Endothelial cell of umbilical vein (primary cell): ENCODE measurements around the gene ARL8A. TPM values are rescaled to one million over a fixed set of nuclear protein-coding genes. Genes with fewer than 3 reads are reported as not detected.

Source experiments
- BruUV-seq: library from RNA; stranded (reverse); fragments of 400-500 nt; replicated peaks from 2 replicates; lab custom pipeline; 2021; lab: Mats Ljungman, UMichigan
- CTCF ChIA-PET: fragments of 300-600, 350-600 bp; sonication (Branson Sonifier 250); formaldehyde crosslinking; loops from one replicate; lab custom pipeline; 2021; ENCODE audit warnings: antibody characterized with exemption, inconsistent platforms; lab: Charles Lee
- POLR2A ChIA-PET: fragments of 300-600, 350-600 bp; sonication (Branson Sonifier 250); formaldehyde crosslinking; loops from one replicate; lab custom pipeline; 2021; ENCODE audit warnings: antibody characterized with exemption, inconsistent platforms; lab: Charles Lee
- DNase-seq: peaks from one replicate; pipeline ENCODE4 v3.0.0-alpha.2; 2011; ENCODE audit warnings: low read depth, low spot score
- FAIRE-seq: peaks from 2 replicates; lab custom pipeline; 2011; peaks lifted over from hg19 to GRCh38; lab: Jason Lieb, UNC
- H2AFZ ChIP-seq: 2 replicates; pipeline ENCODE4 v1.6.0; 2012; ENCODE audit warnings: low read depth, low read length, control low read depth, inconsistent platforms
- H3K27ac ChIP-seq: 2 replicates; pipeline ENCODE4 v1.5.1; 2011; ENCODE audit warnings: low read depth, mild to moderate bottlenecking, control low read depth, low read length, moderate library complexity; ENCODE audit not compliant: insufficient read depth
- H3K27me3 ChIP-seq, 2 experiments: 2 replicates each; pipeline versions ENCODE4 v1.6.0 to v1.6.1; 2011; ENCODE audit warnings: low read length in 2 of 2, mixed read lengths in 1 of 2; ENCODE audit not compliant: control insufficient read depth in 2 of 2, insufficient read depth in 2 of 2
- H3K36me3 ChIP-seq, 2 experiments: 2 replicates in 1 of 2; 3 replicates in 1 of 2; pipeline ENCODE4 v1.5.1; 2011; ENCODE audit warnings: low read length in 2 of 2, mild to moderate bottlenecking in 1 of 2, moderate library complexity in 1 of 2; ENCODE audit not compliant: control insufficient read depth in 2 of 2, insufficient read depth in 2 of 2; ENCODE audit errors: extremely low read depth in 1 of 2
- H3K4me1 ChIP-seq: 3 replicates; pipeline ENCODE4 v1.5.1; 2011; ENCODE audit warnings: mild to moderate bottlenecking, low read length; ENCODE audit not compliant: control insufficient read depth, insufficient read depth; ENCODE audit errors: extremely low read depth
- H3K4me2 ChIP-seq: 2 replicates; pipeline ENCODE4 v1.6.1; 2011; ENCODE audit warnings: low read length, control low read depth, mixed read lengths; ENCODE audit not compliant: insufficient read depth
- H3K4me3 ChIP-seq, 3 experiments: fragments of 200-600 bp in 1 of 3; sonication (generic), shearing (Covaris generic) in 1 of 3; replicated peaks in 1 of 3; 2 replicates each; pipeline ENCODE4 v1.5.1; 2011 to 2016; ENCODE audit warnings: control low read depth in 3 of 3, low read length in 3 of 3, mild to moderate bottlenecking in 2 of 3, inconsistent platforms in 1 of 3, low read depth in 1 of 3, moderate library complexity in 1 of 3; ENCODE audit not compliant: insufficient read depth in 1 of 3
- H3K79me2 ChIP-seq: 2 replicates; pipeline ENCODE4 v1.6.0; 2012; ENCODE audit warnings: low read length, inconsistent platforms; ENCODE audit not compliant: control insufficient read depth, insufficient read depth
- H3K9ac ChIP-seq: replicated peaks from 2 replicates; pipeline ENCODE3; 2011; ENCODE audit warnings: low read length, control low read depth; ENCODE audit not compliant: insufficient read depth; ENCODE audit errors: extremely low read depth
- H3K9me1 ChIP-seq: replicated peaks from 3 replicates; pipeline ENCODE4 v1.6.0; 2011; ENCODE audit warnings: mild to moderate bottlenecking, low read length; ENCODE audit not compliant: control insufficient read depth, insufficient read depth; ENCODE audit errors: extremely low read depth
- H3K9me3 ChIP-seq: replicated peaks from 2 replicates; pipeline ENCODE4 v1.5.1; 2012; ENCODE audit warnings: low read length, inconsistent platforms; ENCODE audit not compliant: control insufficient read depth, insufficient read depth
- H4K20me1 ChIP-seq: replicated peaks from 2 replicates; pipeline ENCODE3; 2011; ENCODE audit warnings: mild to moderate bottlenecking, low read length; ENCODE audit not compliant: control insufficient read depth, insufficient read depth; ENCODE audit errors: extremely low read depth
- CTCF ChIP-seq, 2 donors: IDR thresholded peaks; 1 replicate in 1 of 2; 2 replicates in 1 of 2; pipeline ENCODE4 v1.5.1; 2011; ENCODE audit warnings: low read length in 2 of 2, mild to moderate bottlenecking in 2 of 2, moderate library complexity in 2 of 2, control low read depth in 1 of 2, inconsistent platforms in 1 of 2, low read depth in 1 of 2; ENCODE audit not compliant: insufficient read depth in 1 of 2; ENCODE audit errors: extremely low read depth in 1 of 2
- EZH2 ChIP-seq: IDR thresholded peaks from 2 replicates; pipeline ENCODE4 v1.6.1; 2012; ENCODE audit warnings: borderline replicate concordance, low read depth, mild to moderate bottlenecking, moderate library complexity, low read length, inconsistent platforms; ENCODE audit not compliant: severe bottlenecking
- FOS ChIP-seq: IDR thresholded peaks from 2 replicates; pipeline ENCODE4 v1.6.1; 2011; ENCODE audit warnings: mild to moderate bottlenecking, low read length, moderate library complexity, borderline replicate concordance; ENCODE audit not compliant: insufficient read depth
- GATA2 ChIP-seq: IDR thresholded peaks from 2 replicates; pipeline ENCODE4 v1.7.0; 2011; ENCODE audit warnings: low read depth, mild to moderate bottlenecking, moderate library complexity, mixed read lengths, low read length; ENCODE audit not compliant: insufficient read length, insufficient read depth
- JUN ChIP-seq: IDR thresholded peaks from 2 replicates; pipeline ENCODE4 v1.6.1; 2011; ENCODE audit warnings: borderline replicate concordance, low read depth; ENCODE audit not compliant: insufficient read length, insufficient read depth
- MYC ChIP-seq: IDR thresholded peaks from one replicate; pipeline ENCODE4 v1.6.1; 2011; ENCODE audit warnings: mild to moderate bottlenecking, low read depth, low read length
- POLR2A ChIP-seq: IDR thresholded peaks from 2 replicates; pipeline ENCODE4 v1.6.1; 2012; ENCODE audit warnings: low read depth, mild to moderate bottlenecking, control low read depth, low read length
- POLR2AphosphoS5 ChIP-seq: IDR thresholded peaks from 2 replicates; pipeline ENCODE4 v1.6.1; 2012; ENCODE audit warnings: low read depth, mild to moderate bottlenecking, control low read depth, low read length, moderate library complexity; ENCODE audit not compliant: insufficient read depth
- dilution Hi-C: fragments of 300-500 bp; cut with MboI; formaldehyde crosslinking; loops from one replicate; pipeline ENCODE4 v1.15.0; 2019; ENCODE audit warnings: low sequenced_read_pairs; ENCODE audit not compliant: extremely low pct_ligation_motif_present
- intact Hi-C: fragments of 100-400 bp; cut with micrococcal nuclease; formaldehyde crosslinking; loops from one replicate; pipeline ENCODE4 v1.10.0; 2022
- polyA plus RNA-seq, 4 experiments: library from polyadenylated mRNA; depleted of rRNA in 3 of 4; stranded (reverse) in 3 of 4; unstranded in 1 of 4; fragments of >200 nt; gene quantifications; 2 replicates each; pipeline versions ENCODE4 v1.2.1 to v1.2.3, GENCODE V29; 2011 to 2012; ENCODE audit warnings: missing spikeins in 1 of 4
- total RNA-seq: library from RNA; stranded (reverse); gene quantifications from 2 replicates; pipeline ENCODE4 v1.2.3, GENCODE V29; 2021

ARL8A gene
- total and polyA plus RNA-seq, 2 donors (not counting 3 experiments of a cell fraction or from before 2014, with no cell fraction given): 54.3 to 69.5 TPM

GRCh38 chr1:202168861-202169260, 24.3 kb upstream of the ARL8A start:
- POLR2A ChIA-PET: no interaction called here
- Histone ChIP-seq H2AFZ (no peak overlapping the region), H3K36me3 (no peaks in the 10 kb centered on the region), H4K20me1 (no peaks in the 10 kb centered on the region), H3K4me3 (no peak overlapping the region), H3K9ac (no peak overlapping the region), H3K4me1 (no peaks in the 10 kb centered on the region), H3K4me2 (no peak overlapping the region), H3K9me1 (no peaks in the 10 kb centered on the region), H3K79me2 (no peaks in the 10 kb centered on the region), H3K27ac (no peak overlapping the region), H3K9me3 (no peaks in the 10 kb centered on the region), H3K27me3 (no peaks in the 10 kb centered on the region)
- FAIRE-seq: no peak
- intact Hi-C loops: no loop called here
- CTCF ChIA-PET: no interaction called here
- no peak for DNase-seq
- dilution Hi-C loops: no loop called here
- no peak for TF ChIP-seq JUN
- TF ChIP-seq MYC: no peak
- no peak for TF ChIP-seq GATA2
- no peak for TF ChIP-seq EZH2
- TF ChIP-seq POLR2A: no peak
- TF ChIP-seq POLR2AphosphoS5: no peak
- TF ChIP-seq FOS: no peak
- no peak for TF ChIP-seq CTCF (IDR thresholded peaks at IDR 0.05; ENCODE audit: extremely low read depth in 1 of 2, insufficient read depth in 1 of 2, low read depth in 1 of 2, low read length in 2 of 2)
- BruUV-seq: no TSS peak
